GM12872 (cell line): ENCODE data around the gene NSFL1C.

Source experiments
- TF ChIP-seq, protein P1 (sequence below): IDR thresholded peaks from 3 replicates; pipeline ENCODE4 v1.5.1; 2011; ENCODE audit warnings: low read depth, mild to moderate bottlenecking, low read length, moderate library complexity; ENCODE audit not compliant: insufficient read depth

Gene NSFL1C

DNA sequence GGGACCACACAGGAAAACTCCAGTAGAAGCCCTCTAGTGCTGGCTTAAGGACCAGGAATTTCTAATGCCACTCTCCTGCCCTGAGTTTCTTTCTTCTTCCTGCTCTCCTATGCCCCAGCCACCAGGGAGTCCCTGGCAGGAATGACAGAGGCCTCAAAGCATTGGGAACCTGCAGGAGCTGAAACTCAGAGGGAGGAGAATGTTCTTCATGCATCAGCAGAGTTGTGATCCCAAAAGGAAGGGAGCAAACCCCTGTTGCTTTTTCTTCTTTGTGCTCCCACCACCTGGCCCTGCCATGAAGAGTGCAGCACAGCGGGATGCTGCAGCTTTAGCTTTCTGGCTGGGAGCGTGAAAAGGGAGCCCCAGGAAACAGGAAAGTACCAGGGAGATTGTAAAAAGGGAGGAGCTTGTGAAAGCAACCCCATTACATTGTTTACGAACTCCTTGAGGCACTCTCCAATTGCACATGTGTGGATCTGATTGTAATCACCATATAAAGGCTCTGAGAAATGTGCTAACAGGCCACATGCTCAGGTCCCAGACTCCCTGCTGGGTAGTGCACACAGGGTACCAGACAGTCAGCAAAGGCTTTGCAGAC, 39.1 kb downstream of the NSFL1C start:
- TF ChIP-seq, protein P1, sequence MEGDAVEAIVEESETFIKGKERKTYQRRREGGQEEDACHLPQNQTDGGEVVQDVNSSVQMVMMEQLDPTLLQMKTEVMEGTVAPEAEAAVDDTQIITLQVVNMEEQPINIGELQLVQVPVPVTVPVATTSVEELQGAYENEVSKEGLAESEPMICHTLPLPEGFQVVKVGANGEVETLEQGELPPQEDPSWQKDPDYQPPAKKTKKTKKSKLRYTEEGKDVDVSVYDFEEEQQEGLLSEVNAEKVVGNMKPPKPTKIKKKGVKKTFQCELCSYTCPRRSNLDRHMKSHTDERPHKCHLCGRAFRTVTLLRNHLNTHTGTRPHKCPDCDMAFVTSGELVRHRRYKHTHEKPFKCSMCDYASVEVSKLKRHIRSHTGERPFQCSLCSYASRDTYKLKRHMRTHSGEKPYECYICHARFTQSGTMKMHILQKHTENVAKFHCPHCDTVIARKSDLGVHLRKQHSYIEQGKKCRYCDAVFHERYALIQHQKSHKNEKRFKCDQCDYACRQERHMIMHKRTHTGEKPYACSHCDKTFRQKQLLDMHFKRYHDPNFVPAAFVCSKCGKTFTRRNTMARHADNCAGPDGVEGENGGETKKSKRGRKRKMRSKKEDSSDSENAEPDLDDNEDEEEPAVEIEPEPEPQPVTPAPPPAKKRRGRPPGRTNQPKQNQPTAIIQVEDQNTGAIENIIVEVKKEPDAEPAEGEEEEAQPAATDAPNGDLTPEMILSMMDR, result no peak

DNA sequence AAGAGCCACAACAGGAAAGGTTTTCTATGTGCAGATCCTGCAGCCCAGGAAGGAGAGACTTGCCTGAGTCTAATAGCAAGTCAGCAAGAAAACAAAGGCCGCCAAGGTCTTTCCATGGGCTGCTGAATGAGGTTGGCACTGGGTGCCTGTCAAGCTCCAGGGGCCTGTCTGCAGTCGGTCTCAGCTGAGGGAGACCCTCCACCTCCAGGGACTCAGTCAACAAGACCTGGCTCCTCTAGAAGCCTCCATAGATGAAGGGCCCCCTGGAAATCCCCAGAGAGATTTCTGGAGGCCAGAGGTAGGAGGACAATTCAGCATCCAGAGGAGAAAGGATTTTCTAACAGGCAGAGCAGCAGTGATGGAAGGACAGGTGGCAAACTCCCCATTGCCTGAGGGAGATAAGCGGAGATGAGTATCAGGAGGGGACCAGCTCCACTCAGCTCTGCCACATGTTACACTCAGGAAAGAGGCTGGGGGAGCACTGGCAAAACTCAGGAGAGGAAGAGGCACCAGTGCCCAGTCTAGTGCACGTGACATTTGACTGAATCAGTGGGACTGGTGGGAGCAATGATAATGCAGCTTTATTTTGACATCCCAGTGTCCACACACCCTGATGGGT, 40.3 kb downstream of the NSFL1C start:
- TF ChIP-seq, protein P1, result no peak

DNA sequence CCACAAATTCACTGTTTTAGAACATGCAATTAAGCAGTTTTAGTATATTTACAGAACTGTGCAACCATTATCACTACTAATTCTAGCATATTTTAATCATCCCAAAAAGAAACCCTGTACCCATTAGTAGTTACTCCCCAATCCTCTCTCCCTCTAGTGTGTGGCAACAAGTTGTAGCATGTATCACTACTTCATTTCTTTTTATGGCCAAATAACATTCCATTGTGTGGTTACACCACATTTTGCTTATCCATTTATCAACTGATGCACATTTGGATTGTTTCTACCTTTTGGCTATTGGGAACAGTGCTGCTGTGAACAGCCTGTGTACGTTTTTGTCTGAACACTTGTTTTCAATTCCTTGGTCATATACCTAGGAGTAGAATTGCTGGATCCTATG, 42.3 kb downstream of the NSFL1C start:
- TF ChIP-seq, protein P1, result no peak

DNA sequence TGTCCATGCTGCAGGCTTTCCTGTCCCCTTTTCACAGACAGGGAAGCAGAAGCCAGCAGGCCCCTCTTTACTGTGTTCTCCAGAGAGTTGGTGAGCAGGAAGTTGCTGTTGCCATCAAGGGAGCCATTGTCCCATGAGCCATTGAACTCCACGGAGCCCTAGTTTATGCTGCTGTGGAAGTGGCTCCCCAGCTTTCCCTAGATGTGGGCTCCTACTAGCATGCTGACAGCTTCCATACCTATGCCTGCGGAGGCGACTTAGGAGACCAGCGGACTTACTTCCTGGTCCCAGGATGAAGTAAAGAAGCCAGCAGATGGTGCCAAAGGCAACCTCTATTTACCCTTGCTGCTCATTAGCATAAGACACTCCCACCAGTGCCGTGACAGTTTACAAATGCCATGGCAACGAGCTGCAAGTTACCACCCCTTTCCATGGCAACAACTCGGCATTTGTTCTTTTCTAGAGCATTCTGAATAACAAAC, 43.0 kb downstream of the NSFL1C start:
- TF ChIP-seq, protein P1, result peak; percentile 11; the same call in 1 of the 3 replicates

DNA sequence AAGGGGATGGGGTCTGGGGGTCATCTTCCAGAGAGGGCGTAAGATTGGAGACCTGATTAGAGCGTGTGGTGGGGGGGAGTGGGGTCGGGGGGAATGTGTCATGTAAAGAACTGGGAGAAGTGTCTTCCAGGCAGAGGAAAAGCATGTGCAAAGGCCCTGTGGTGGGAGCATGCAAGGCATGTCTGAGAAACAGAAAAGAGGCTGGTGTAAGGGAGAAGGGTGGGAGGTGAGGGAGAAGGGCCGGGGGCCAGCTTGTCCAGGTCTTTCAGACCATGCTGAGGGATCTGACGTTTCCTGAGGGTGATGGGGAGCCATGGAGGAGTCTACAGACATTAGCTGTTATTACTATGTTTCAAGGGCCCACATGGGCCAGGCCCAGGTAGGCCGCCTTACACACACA, 43.4 kb downstream of the NSFL1C start:
- TF ChIP-seq, protein P1, result no peak

DNA sequence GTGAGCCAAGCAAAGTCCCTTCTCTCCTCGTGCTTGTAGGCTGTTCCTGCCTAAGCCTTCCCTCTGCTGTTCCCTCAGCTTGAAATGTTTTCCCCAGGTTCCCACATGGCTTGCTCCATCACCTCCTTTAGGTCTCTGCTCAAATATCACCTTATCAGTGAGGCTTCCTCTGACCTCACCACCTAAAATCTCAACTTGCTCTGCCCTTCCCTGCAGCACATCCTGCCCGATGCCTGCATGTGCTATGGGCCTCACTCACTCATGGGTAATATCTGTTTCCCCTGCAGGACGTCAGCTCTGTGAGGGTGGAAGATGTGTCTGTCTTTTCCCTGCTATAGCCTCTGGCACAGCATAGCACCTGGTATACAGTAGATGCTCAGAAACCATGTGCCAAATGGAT, 43.9 kb downstream of the NSFL1C start:
- TF ChIP-seq, protein P1, result no peak

DNA sequence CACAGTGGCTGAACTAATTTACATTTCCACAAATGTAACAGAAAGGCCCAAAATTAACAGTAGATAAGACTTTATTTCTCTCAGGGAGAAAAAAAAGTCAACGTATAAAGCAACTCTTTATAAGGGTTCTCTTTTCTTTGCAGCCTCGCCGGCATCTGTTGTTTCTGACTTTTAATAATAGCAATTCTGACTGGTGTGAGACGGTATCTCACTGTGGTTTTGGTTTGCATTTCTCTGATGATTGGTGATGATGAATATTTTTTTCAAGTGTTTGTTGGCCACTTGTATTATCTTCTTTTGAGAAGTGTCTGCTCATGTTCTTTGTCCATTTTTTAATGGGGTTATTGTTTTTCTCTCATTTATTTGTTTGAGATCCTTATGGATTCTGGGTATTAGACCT, 46.6 kb downstream of the NSFL1C start:
- TF ChIP-seq, protein P1, result no peak
